HEK293 (cell line): Measurements from ENCODE around the gene PSMD5.

Experiments
- KLF1 ChIP-seq: fragments of 450-650 bp; formaldehyde crosslinking; IDR thresholded peaks from 2 replicates; pipeline ENCODE4 v1.5.1; 2016; ENCODE audit warnings: missing biosample characterization, missing genetic modification characterization
- PRDM1 ChIP-seq: fragments of 450-650 bp; formaldehyde crosslinking; IDR thresholded peaks from 2 replicates; pipeline ENCODE4; 2016; ENCODE audit warnings: missing biosample characterization, missing genetic modification characterization
- PRDM6 ChIP-seq: fragments of 450-650 bp; formaldehyde crosslinking; IDR thresholded peaks from 2 replicates; pipeline ENCODE4 v1.5.1; 2017; ENCODE audit warnings: missing biosample characterization, missing genetic modification characterization
- SALL2 ChIP-seq: fragments of 450-650 bp; formaldehyde crosslinking; IDR thresholded peaks from 2 replicates; pipeline ENCODE4 v1.5.0; 2017; ENCODE audit warnings: missing biosample characterization, mild to moderate bottlenecking, missing genetic modification characterization, borderline replicate concordance
- SCRT1 ChIP-seq: fragments of 450-650 bp; formaldehyde crosslinking; IDR thresholded peaks from 2 replicates; pipeline ENCODE4 v1.5.1; 2016; ENCODE audit warnings: missing biosample characterization, missing genetic modification characterization, borderline replicate concordance
- YY1 ChIP-seq: fragments of 450-650 bp; formaldehyde crosslinking; IDR thresholded peaks from 2 replicates; pipeline ENCODE4 v1.5.1; 2018; ENCODE audit warnings: missing biosample characterization, missing genetic modification characterization
- ZBTB11 ChIP-seq: fragments of 450-650 bp; formaldehyde crosslinking; conservative IDR thresholded peaks from 2 replicates; pipeline ENCODE4 v1.5.1; 2016; ENCODE audit warnings: low read depth, missing biosample characterization, missing genetic modification characterization
- ZBTB21 ChIP-seq: fragments of 450-650 bp; formaldehyde crosslinking; IDR thresholded peaks from 2 replicates; pipeline ENCODE4 v1.5.1; 2017; ENCODE audit warnings: missing biosample characterization, missing genetic modification characterization
- ZBTB44 ChIP-seq: fragments of 450-650 bp; IDR thresholded peaks from 2 replicates; pipeline ENCODE4 v1.5.1; 2018; ENCODE audit warnings: missing biosample characterization, mild to moderate bottlenecking, missing genetic modification characterization
- ZIC2 ChIP-seq: fragments of 450-650 bp; formaldehyde crosslinking; IDR thresholded peaks from 2 replicates; pipeline ENCODE4 v1.5.1; 2016; ENCODE audit warnings: missing biosample characterization, missing genetic modification characterization
- ZNF146 ChIP-seq: fragments of 450-650 bp; formaldehyde crosslinking; IDR thresholded peaks from 2 replicates; pipeline ENCODE4 v1.5.1; 2016; ENCODE audit warnings: missing biosample characterization, missing genetic modification characterization
- ZNF19 ChIP-seq: fragments of 450-650 bp; formaldehyde crosslinking; IDR thresholded peaks from 2 replicates; pipeline ENCODE4; 2016; ENCODE audit warnings: missing biosample characterization, missing genetic modification characterization, low read depth
- ZNF324 ChIP-seq: fragments of 450-650 bp; formaldehyde crosslinking; IDR thresholded peaks from 2 replicates; pipeline ENCODE4 v1.5.1; 2016; ENCODE audit warnings: missing biosample characterization, missing genetic modification characterization
- ZNF416 ChIP-seq: fragments of 450-650 bp; formaldehyde crosslinking; IDR thresholded peaks from 2 replicates; pipeline ENCODE4 v1.5.1; 2016; ENCODE audit warnings: missing biosample characterization, missing genetic modification characterization
- ZNF518A ChIP-seq: fragments of 450-650 bp; formaldehyde crosslinking; conservative IDR thresholded peaks from 2 replicates; pipeline ENCODE4 v1.5.1; 2016; ENCODE audit warnings: low read depth, missing biosample characterization, missing genetic modification characterization
- ZNF544 ChIP-seq: fragments of 450-650 bp; formaldehyde crosslinking; IDR thresholded peaks from 2 replicates; pipeline ENCODE4 v1.5.0; 2017; ENCODE audit warnings: missing biosample characterization, missing genetic modification characterization
- ZNF571 ChIP-seq: fragments of 450-650 bp; formaldehyde crosslinking; IDR thresholded peaks from 2 replicates; pipeline ENCODE4 v1.5.0; 2017; ENCODE audit warnings: missing biosample characterization, missing genetic modification characterization
- ZNF610 ChIP-seq: fragments of 450-650 bp; formaldehyde crosslinking; IDR thresholded peaks from 2 replicates; pipeline ENCODE4 v1.5.1; 2016; ENCODE audit warnings: missing biosample characterization, missing genetic modification characterization, borderline replicate concordance
- ZNF658 ChIP-seq: fragments of 450-650 bp; formaldehyde crosslinking; IDR thresholded peaks from 2 replicates; pipeline ENCODE4; 2016; ENCODE audit warnings: missing biosample characterization, missing genetic modification characterization
- ZNF701 ChIP-seq: fragments of 450-650 bp; formaldehyde crosslinking; IDR thresholded peaks from 2 replicates; pipeline ENCODE4 v1.5.1; 2016; ENCODE audit warnings: missing biosample characterization, missing genetic modification characterization
- ZNF830 ChIP-seq: fragments of 450-650 bp; IDR thresholded peaks from 2 replicates; pipeline ENCODE4 v1.5.0; 2018; ENCODE audit warnings: missing biosample characterization, missing genetic modification characterization, low read depth, mild to moderate bottlenecking, moderate library complexity
- ZNF843 ChIP-seq: fragments of 450-650 bp; formaldehyde crosslinking; IDR thresholded peaks from 2 replicates; pipeline ENCODE4 v1.5.1; 2016; ENCODE audit warnings: missing biosample characterization, missing genetic modification characterization
- TF ChIP-seq, protein P1 (sequence below): fragments of 450-650 bp; formaldehyde crosslinking; IDR thresholded peaks from 2 replicates; pipeline ENCODE4 v1.5.1; 2016; ENCODE audit warnings: missing biosample characterization, missing genetic modification characterization, low read depth
- TF ChIP-seq, protein P2 (sequence below): IDR thresholded peaks from 2 replicates; pipeline ENCODE4 v1.6.1; 2011; ENCODE audit warnings: mild to moderate bottlenecking, low read depth, low read length, borderline replicate concordance

The PSMD5 gene

GRCh38 chr9:120792898-120793765, 49.6 kb downstream of the PSMD5 start, which contains the start of gene FBXW2 (continued):
- peak; percentile 51; the same call in 1 of the 2 replicates for TF ChIP-seq ZNF610
- no peak for TF ChIP-seq ZNF324 (tag by site-specific recombination)
- TF ChIP-seq, protein P1, sequence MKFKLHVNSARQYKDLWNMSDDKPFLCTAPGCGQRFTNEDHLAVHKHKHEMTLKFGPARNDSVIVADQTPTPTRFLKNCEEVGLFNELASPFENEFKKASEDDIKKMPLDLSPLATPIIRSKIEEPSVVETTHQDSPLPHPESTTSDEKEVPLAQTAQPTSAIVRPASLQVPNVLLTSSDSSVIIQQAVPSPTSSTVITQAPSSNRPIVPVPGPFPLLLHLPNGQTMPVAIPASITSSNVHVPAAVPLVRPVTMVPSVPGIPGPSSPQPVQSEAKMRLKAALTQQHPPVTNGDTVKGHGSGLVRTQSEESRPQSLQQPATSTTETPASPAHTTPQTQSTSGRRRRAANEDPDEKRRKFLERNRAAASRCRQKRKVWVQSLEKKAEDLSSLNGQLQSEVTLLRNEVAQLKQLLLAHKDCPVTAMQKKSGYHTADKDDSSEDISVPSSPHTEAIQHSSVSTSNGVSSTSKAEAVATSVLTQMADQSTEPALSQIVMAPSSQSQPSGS, result no peak
- no peak for TF ChIP-seq SALL2 (tag by site-specific recombination)
- peak; percentile 98 for TF ChIP-seq ZBTB11 (tag by site-specific recombination)
- 0 out of 2 replicates have a peak, but pooled peaks have one; percentile 17 for TF ChIP-seq ZNF146 (tag by site-specific recombination)
- no peak for TF ChIP-seq ZNF658 (tag by site-specific recombination)
- TF ChIP-seq YY1 (tag by site-specific recombination), result peak; percentile 38
- peak; percentile 71 for TF ChIP-seq ZBTB44 (tag by site-specific recombination)
- TF ChIP-seq ZNF701 (tag by site-specific recombination), result no peak
- no peak for TF ChIP-seq PRDM6
- no peak for TF ChIP-seq ZNF19 (tag by site-specific recombination)
- peak; percentile 31; the same call in 1 of the 2 replicates for TF ChIP-seq KLF1
- peak; percentile 31 for TF ChIP-seq ZIC2 (tag by site-specific recombination)
- TF ChIP-seq PRDM1 (tag by site-specific recombination), result no peak
- TF ChIP-seq ZNF830 (tag by site-specific recombination), result no peak
- TF ChIP-seq, protein P2, sequence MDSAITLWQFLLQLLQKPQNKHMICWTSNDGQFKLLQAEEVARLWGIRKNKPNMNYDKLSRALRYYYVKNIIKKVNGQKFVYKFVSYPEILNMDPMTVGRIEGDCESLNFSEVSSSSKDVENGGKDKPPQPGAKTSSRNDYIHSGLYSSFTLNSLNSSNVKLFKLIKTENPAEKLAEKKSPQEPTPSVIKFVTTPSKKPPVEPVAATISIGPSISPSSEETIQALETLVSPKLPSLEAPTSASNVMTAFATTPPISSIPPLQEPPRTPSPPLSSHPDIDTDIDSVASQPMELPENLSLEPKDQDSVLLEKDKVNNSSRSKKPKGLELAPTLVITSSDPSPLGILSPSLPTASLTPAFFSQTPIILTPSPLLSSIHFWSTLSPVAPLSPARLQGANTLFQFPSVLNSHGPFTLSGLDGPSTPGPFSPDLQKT, result peak; percentile 51; the same call in 1 of the 2 replicates
- peak; percentile 69; the same call in 1 of the 2 replicates for TF ChIP-seq ZBTB21 (tag by site-specific recombination)
- TF ChIP-seq ZNF571 (tag by site-specific recombination), result no peak
- TF ChIP-seq ZNF843 (tag by site-specific recombination), result peak; percentile 21; the same call in 1 of the 2 replicates
- TF ChIP-seq SCRT1 (tag by site-specific recombination), result peak; percentile 89
- no peak for TF ChIP-seq ZNF416 (tag by site-specific recombination)
- no peak for TF ChIP-seq ZNF544 (tag by site-specific recombination)
- TF ChIP-seq ZNF518A (tag by site-specific recombination), result peak; percentile 83
